ENCODE results near the gene JDP2. TPM values are rescaled to one million over a fixed set of nuclear protein-coding genes. Genes with fewer than 3 reads are reported as not detected.
A peak's percentile ranks its signal among the peaks of the same experiment; 100 is the strongest.

JDP2 gene
- total and polyA plus RNA-seq, 2 donors (not counting 1 experiment from before 2014, with no cell fraction given) = 7.9 to 17.9 TPM

- Mint-ChIP-seq H3K4me3 (peak overlapping the region; percentile 23), H3K27ac (peak overlapping the region; percentile 15), H3K9me3 (ENCODE audit: insufficient read depth) (no peaks in the 10 kb centered on the region), H3K27me3 (no peaks in the 10 kb centered on the region), H3K4me1 (peaks cover 32% of the 10 kb centered on the region)
- TF ChIP-seq EZH2 (IDR thresholded peaks at IDR 0.05; ENCODE audit: borderline replicate concordance, insufficient read depth, low read depth, low read length, poor library complexity, severe bottlenecking) = no peak
- no peaks in the 10 kb centered on the region for H4K20me1 ChIP-seq (ENCODE audit: control insufficient read depth, insufficient read depth, low read length, poor library complexity, severe bottlenecking)
- ChIA-PET CTCF (interaction anchor here (1.0 to 6.4 kb wide), 11 partner anchors 9 to 190 kb away, joined by 3 to 45 read pairs (median 6); partner anchors contain the start of genes BATF and FLVCR2), POLR2A (no interaction called here)
- ATAC-seq (ENCODE audit: low read depth) (no peak), DNase-seq (no peak)
- no peak overlapping the region for H3K27ac ChIP-seq (ENCODE audit: low read length in 2 of 2)
- peaks cover 10 to 23% of the 10 kb centered on the region in 2 donors for H3K4me1 ChIP-seq (ENCODE audit: control insufficient read depth in 2 of 2, insufficient read depth in 2 of 2, low read length in 2 of 2)
- H2AFZ ChIP-seq (ENCODE audit: insufficient read depth, low read depth, low read length, poor library complexity, severe bottlenecking) = no peak overlapping the region
- H3K36me3 ChIP-seq (replicated peaks in 1 of 2; ENCODE audit: control extremely low read depth in 1 of 2, control insufficient read depth in 1 of 2, extremely low read depth in 1 of 2, insufficient read depth in 2 of 2, low read length in 1 of 2) = no peaks in the 10 kb centered on the region
- no peaks in the 10 kb centered on the region for H3K9me3 ChIP-seq (ENCODE audit: control extremely low read depth in 1 of 3, control insufficient read depth in 2 of 3, insufficient read depth in 1 of 3, low read length in 2 of 3)
- H3K4me3 ChIP-seq (ENCODE audit: control extremely low read depth in 1 of 5, extremely low read depth in 1 of 5, insufficient read depth in 1 of 5, low read depth in 2 of 5, low read length in 4 of 5) = no peak overlapping the region
- no peak overlapping the region for H3K4me2 ChIP-seq (replicated peaks; ENCODE audit: low read depth, low read length, poor library complexity, severe bottlenecking)
- intact Hi-C loops (cut with micrococcal nuclease) = loop anchor here (2.0 to 10.0 kb wide), 2 partner anchors 17 to 47 kb away; no protein-coding TSS in a partner anchor
- no peaks in the 10 kb centered on the region for H3K79me2 ChIP-seq (ENCODE audit: control insufficient read depth, insufficient read depth, low read length)
- H3K9ac ChIP-seq (ENCODE audit: low read length) = no peak overlapping the region
- no peaks in the 10 kb centered on the region for H3K27me3 ChIP-seq (replicated peaks in 1 of 4; ENCODE audit: control extremely low read depth in 1 of 4, control insufficient read depth in 3 of 4, insufficient read depth in 4 of 4, low read length in 3 of 4)
- 81% methylated on average over 4 of the region's 11 CpGs for WGBS (ENCODE audit: insufficient coverage)
Observed at GRCh38 chr14:75497701-75498100, 69.9 kb downstream of the JDP2 start.

GRCh38 chr14:75499084-75499875 is 71.5 kb downstream of the JDP2 start:
- no peak overlapping the region for H3K4me3 Mint-ChIP-seq
- DNase-seq (no peak), ATAC-seq (ENCODE audit: low read depth) (peak; percentile 18)
- peak overlapping the region; percentile 61 for H3K27ac Mint-ChIP-seq
- ChIA-PET POLR2A (interaction anchor here (1.0 kb wide), 1 partner anchor 16 kb away, joined by 5 read pairs; no protein-coding TSS in a partner anchor), CTCF (interaction anchor here (1.2 to 6.3 kb wide), 5 partner anchors 9 to 62 kb away, joined by 3 to 43 read pairs (median 14); no protein-coding TSS in a partner anchor)
- Histone ChIP-seq H3K4me2 (replicated peaks; ENCODE audit: low read depth, low read length, poor library complexity, severe bottlenecking) (no peak overlapping the region), H2AFZ (ENCODE audit: insufficient read depth, low read depth, low read length, poor library complexity, severe bottlenecking) (peak overlapping the region; percentile 42), H3K4me3 (ENCODE audit: control extremely low read depth in 1 of 5, extremely low read depth in 1 of 5, insufficient read depth in 1 of 5, low read depth in 2 of 5, low read length in 4 of 5) (no peak overlapping the region), H4K20me1 (ENCODE audit: control insufficient read depth, insufficient read depth, low read length, poor library complexity, severe bottlenecking) (no peaks in the 10 kb centered on the region), H3K27me3 (replicated peaks in 1 of 4; ENCODE audit: control extremely low read depth in 1 of 4, control insufficient read depth in 3 of 4, insufficient read depth in 4 of 4, low read length in 3 of 4) (no peaks in the 10 kb centered on the region), H3K9me3 (ENCODE audit: control extremely low read depth in 1 of 3, control insufficient read depth in 2 of 3, insufficient read depth in 1 of 3, low read length in 2 of 3) (no peaks in the 10 kb centered on the region), H3K36me3 (replicated peaks in 1 of 2; ENCODE audit: control extremely low read depth in 1 of 2, control insufficient read depth in 1 of 2, extremely low read depth in 1 of 2, insufficient read depth in 2 of 2, low read length in 1 of 2) (no peaks in the 10 kb centered on the region), H3K4me1 (ENCODE audit: control insufficient read depth in 2 of 2, insufficient read depth in 2 of 2, low read length in 2 of 2) (peaks cover 10 to 23% of the 10 kb centered on the region in 2 donors), H3K27ac (ENCODE audit: low read length in 2 of 2) (no peak overlapping the region), H3K9ac (ENCODE audit: low read length) (no peak overlapping the region), H3K79me2 (ENCODE audit: control insufficient read depth, insufficient read depth, low read length) (no peaks in the 10 kb centered on the region)
- no peaks in the 10 kb centered on the region for H3K27me3 Mint-ChIP-seq
- no peaks in the 10 kb centered on the region for H3K9me3 Mint-ChIP-seq (ENCODE audit: insufficient read depth)
- intact Hi-C loops (cut with micrococcal nuclease) = loop anchor here (10.0 kb wide), 1 partner anchor 46 kb away; no protein-coding TSS in a partner anchor
- WGBS (ENCODE audit: insufficient coverage) = 70% methylated on average over 13 of the region's 16 CpGs
- peaks cover 22% of the 10 kb centered on the region for H3K4me1 Mint-ChIP-seq
- TF ChIP-seq EZH2 (IDR thresholded peaks at IDR 0.05; ENCODE audit: borderline replicate concordance, insufficient read depth, low read depth, low read length, poor library complexity, severe bottlenecking) = no peak
- no peak for TF ChIP-seq CTCF (IDR thresholded peaks at IDR 0.05)

All from B cell (primary cell).